ENCODE measurements around the gene IPP. TPM values are rescaled to one million over a fixed set of nuclear protein-coding genes. Genes with fewer than 3 reads are reported as not detected.

IPP gene
- total RNA-seq, 1 experiment from 2014 or later: 11.4 TPM

GRCh38 chr1:45656573-45657226 lies 93.8 kb downstream of the IPP start:
- Histone ChIP-seq H3K27me3 (no peaks in the 10 kb centered on the region), H3K27ac (no peak overlapping the region), H3K36me3 (peaks cover 87% of the 10 kb centered on the region), H3K4me3 (no peak overlapping the region), H3K4me1 (no peaks in the 10 kb centered on the region), H3K9me3 (replicated peaks) (no peaks in the 10 kb centered on the region)
- no peak for DNase-seq

DNA sequence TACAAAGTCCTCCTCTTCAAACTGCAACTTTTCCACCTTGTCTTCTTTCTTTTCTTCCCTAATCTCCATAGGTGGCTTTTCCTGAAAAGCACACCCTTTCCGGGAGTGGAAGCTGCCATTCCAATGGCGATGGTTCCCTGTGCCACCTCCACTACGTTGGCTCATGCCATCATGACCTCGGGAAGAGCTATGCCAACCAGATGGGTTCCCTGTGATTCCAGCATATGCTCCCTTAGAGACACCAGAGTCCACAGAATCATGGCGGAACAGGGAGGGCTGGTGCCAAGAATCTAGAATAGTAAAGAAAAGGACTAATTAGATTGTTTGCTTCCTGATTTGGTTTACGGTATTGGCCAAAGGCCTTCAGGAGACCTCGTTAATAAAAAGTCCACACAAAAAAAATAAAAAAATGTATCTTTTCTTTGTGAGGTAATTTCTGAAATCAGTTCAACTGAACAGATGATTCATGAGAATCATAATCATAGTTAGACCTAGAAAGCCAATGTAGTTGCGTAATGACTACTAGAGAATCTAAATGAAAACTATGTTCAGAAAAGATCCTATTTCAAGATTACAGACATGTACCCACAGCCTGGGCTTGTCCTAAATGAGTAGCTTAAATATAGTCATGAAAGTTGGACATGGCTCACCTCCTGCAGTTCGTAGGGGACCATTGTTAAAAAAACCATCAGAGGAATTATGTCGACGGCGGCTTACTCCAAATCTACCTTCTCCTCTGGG lies 95.7 kb downstream of the IPP start:
- Histone ChIP-seq H3K4me3 (no peak overlapping the region), H3K27ac (no peak overlapping the region), H3K27me3 (no peaks in the 10 kb centered on the region), H3K4me1 (no peaks in the 10 kb centered on the region), H3K9me3 (replicated peaks) (no peaks in the 10 kb centered on the region), H3K36me3 (peaks cover 92% of the 10 kb centered on the region)
- DNase-seq: no peak

Other genes with a start within 250 kb of the IPP start
- 821 and 837 TPM in 2 replicates for gene PRDX1, start 228.8 kb downstream of the IPP start, total RNA-seq (2014; rRNA removed; shearing (Covaris generic))
- 60.6 and 64.6 TPM in 2 replicates for gene AKR1A1, start 199.8 kb downstream of the IPP start, total RNA-seq (2014; rRNA removed; shearing (Covaris generic))
- gene NASP, start 166.6 kb downstream of the IPP start, total RNA-seq (2014; rRNA removed; shearing (Covaris generic)): 365 and 437 TPM in 2 replicates
- gene CCDC17, start 126.6 kb downstream of the IPP start, total RNA-seq (2014; rRNA removed; shearing (Covaris generic)): 0.46 and 1.3 TPM in 2 replicates
- 106 and 119 TPM in 2 replicates for gene GPBP1L1, start 64.1 kb downstream of the IPP start, total RNA-seq (2014; rRNA removed; shearing (Covaris generic))
- 47.6 and 50.6 TPM in 2 replicates for gene TMEM69, start 62.5 kb downstream of the IPP start, total RNA-seq (2014; rRNA removed; shearing (Covaris generic))
- 43.0 and 46.5 TPM in 2 replicates for gene MAST2, start 53.0 kb upstream of the IPP start, total RNA-seq (2014; rRNA removed; shearing (Covaris generic))